Tibial nerve (tissue), 4 donors: ENCODE data around the gene VAT1L. TPM values are rescaled to one million over a fixed set of nuclear protein-coding genes. Genes with fewer than 3 reads are reported as not detected.

ENCODE experiments used
- DNase-seq, 2 donors: peaks; one replicate each; pipeline ENCODE4 v3.0.0-alpha.2; 2019; ENCODE audit warnings: low spot score in 2 of 2
- H3K27ac ChIP-seq, 4 donors: fragments of 200-600 bp; sonication (generic) in 3 of 4; one replicate each; pipeline ENCODE4 v1.5.1; 2017 to 2019; ENCODE audit warnings: mild to moderate bottlenecking in 1 of 4
- H3K27me3 ChIP-seq, 2 donors: fragments of 200-600 bp; sonication (generic) in 1 of 2; one replicate each; pipeline versions ENCODE4 v1.5.1 to v1.6.0; 2017 to 2019
- H3K36me3 ChIP-seq, 3 donors: fragments of 200-600 bp; sonication (generic); one replicate each; pipeline ENCODE4 v1.5.1; 2018 to 2019
- H3K4me1 ChIP-seq, 4 donors: fragments of 200-600 bp; sonication (generic) in 3 of 4; one replicate each; pipeline ENCODE4 v1.5.1; 2017 to 2019
- H3K4me3 ChIP-seq, 4 donors: fragments of 200-600 bp; sonication (generic) in 3 of 4; one replicate each; pipeline ENCODE4 v1.5.1; 2017 to 2019; ENCODE audit warnings: mild to moderate bottlenecking in 1 of 4, moderate library complexity in 1 of 4
- H3K9me3 ChIP-seq, 4 donors: fragments of 200-600 bp; sonication (generic) in 3 of 4; one replicate each; pipeline ENCODE4 v1.5.1; 2017 to 2019
- CTCF ChIP-seq, 5 experiments: fragments of 200-600 bp in 3 of 5; fragments of 450-650 bp in 2 of 5; sonication (generic) in 3 of 5; IDR thresholded peaks; one replicate each; pipeline ENCODE4 v1.5.1; 2016 to 2019; ENCODE audit warnings: antibody characterized with exemption in 5 of 5, mild to moderate bottlenecking in 3 of 5, moderate library complexity in 2 of 5
- EP300 ChIP-seq, 2 donors: sonication (generic); formaldehyde crosslinking; IDR thresholded peaks; one replicate each; pipeline ENCODE4 v1.6.1; 2017; ENCODE audit warnings: antibody characterized with exemption in 2 of 2, mild to moderate bottlenecking in 1 of 2
- POLR2A ChIP-seq, 2 donors: fragments of 450-650 bp; IDR thresholded peaks; one replicate each; pipeline ENCODE4 v1.6.1; 2017; ENCODE audit warnings: antibody characterized with exemption in 2 of 2, mild to moderate bottlenecking in 2 of 2, moderate library complexity in 2 of 2
- WGBS, 2 donors: methylation state at CpG; one replicate each; pipeline ENCODE4 v1.1.5; 2018; 5-methylcytosine and 5-hydroxymethylcytosine counted together
- total RNA-seq, 4 donors: library from RNA; depleted of rRNA; stranded (reverse); fragments of >200 nt; gene quantifications; one replicate each; pipeline ENCODE4 v1.1.0, GENCODE V29; 2016

The VAT1L gene
- total RNA-seq, 4 donors from 2014 or later, result 7.2 to 21.6 (median 19.5) TPM

DNA sequence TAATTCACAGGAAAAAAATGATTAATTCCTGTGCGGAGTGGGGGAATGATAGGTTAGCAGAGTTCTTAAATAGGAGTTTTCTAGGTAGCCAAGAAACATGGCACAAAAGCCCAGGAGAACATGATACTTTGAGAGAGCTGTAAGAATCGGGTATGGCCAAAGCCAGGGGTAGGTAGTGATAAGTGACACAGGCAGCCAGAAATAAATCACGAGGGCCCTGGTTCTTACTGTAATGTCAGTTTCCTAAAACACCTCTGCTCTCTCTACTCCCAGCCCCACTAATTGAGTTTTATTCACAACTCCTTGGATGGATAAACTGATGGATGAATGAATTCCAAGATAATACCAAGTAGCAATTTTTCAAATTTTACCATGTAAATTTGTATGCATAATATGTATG lies 54.1 kb downstream of the VAT1L start:
- no peak for TF ChIP-seq EP300 (IDR thresholded peaks at IDR 0.05)
- 90 to 92% methylated on average over 3 of the region's 3 CpGs for WGBS, 2 donors
- H3K4me3 ChIP-seq, result no peak overlapping the region
- no peaks in the 10 kb centered on the region for H3K9me3 ChIP-seq
- H3K27me3 ChIP-seq, result no peaks in the 10 kb centered on the region
- no peaks in the 10 kb centered on the region for H3K36me3 ChIP-seq
- H3K27ac ChIP-seq, result no peak overlapping the region
- H3K4me1 ChIP-seq, result no peaks in the 10 kb centered on the region
- DNase-seq, result no peak

DNA sequence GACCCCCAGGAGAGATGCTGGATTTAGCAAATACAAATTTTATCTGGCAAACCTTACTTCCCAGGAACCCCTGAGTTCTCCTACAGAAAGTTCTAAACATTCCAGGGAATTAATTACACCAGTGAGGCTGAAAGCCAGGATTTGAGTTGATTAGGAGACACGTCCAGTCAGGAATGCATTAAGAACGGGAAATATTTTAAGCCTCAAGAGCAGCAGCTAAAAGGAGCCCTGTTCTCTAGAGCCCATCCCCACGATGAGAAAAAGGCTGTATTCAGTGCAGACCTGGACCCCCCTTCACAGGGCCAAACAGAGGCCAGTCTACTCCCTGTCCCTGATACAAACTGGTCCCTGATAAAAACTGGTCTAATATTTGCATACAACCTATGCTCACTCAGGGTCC lies 55.0 kb downstream of the VAT1L start:
- H3K27me3 ChIP-seq, result no peaks in the 10 kb centered on the region
- WGBS, 2 donors, result 10 to 46% methylated on average over 3 of the region's 3 CpGs
- TF ChIP-seq POLR2A (IDR thresholded peaks at IDR 0.05), result no peak
- TF ChIP-seq CTCF (IDR thresholded peaks at IDR 0.05), result no peak
- no peak for TF ChIP-seq EP300 (IDR thresholded peaks at IDR 0.05)
- H3K4me1 ChIP-seq, result no peaks in the 10 kb centered on the region
- no peak overlapping the region for H3K4me3 ChIP-seq
- H3K36me3 ChIP-seq, result no peaks in the 10 kb centered on the region
- H3K27ac ChIP-seq, result no peak overlapping the region
- no peak for DNase-seq
- no peaks in the 10 kb centered on the region for H3K9me3 ChIP-seq

- DNase-seq, result no peak
- WGBS, 2 donors, result 73 to 84% methylated on average over 4 of the region's 4 CpGs
Observed at GRCh38 chr16:77844801-77845200, 56.4 kb downstream of the VAT1L start.

DNA sequence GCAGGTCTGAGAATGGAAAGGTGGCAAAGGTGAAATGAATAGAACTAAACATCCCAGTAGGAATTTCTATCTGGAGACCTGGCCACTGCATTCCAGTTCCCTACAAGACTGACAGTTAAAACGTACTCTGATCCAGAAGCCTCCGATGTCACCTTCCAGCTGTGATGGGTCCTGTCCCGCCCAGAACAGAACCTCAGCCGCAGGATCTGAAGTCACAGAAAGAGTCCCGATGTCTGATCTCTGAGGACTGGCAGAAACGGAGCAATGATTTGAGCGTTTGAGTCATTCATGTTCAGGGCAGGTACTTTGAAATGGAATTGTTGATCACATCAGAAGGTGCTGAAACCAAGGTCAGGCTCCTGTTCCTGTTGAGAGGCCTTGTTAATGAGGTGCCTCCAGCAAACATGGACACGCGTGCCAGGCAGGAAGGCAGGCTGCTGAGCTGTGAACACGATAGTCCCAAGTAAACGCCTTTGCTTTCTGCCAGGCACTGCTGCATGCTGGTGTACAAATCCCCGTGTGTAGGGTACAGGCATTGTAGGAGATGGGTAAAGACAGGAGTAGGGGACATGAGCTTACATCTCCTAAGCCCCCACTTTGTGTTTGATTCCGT lies 61.4 kb downstream of the VAT1L start:
- H3K4me3 ChIP-seq, result no peak overlapping the region
- 86 to 89% methylated on average over 13 of the region's 13 CpGs for WGBS, 2 donors
- no peaks in the 10 kb centered on the region for H3K36me3 ChIP-seq
- no peak for DNase-seq
- TF ChIP-seq EP300 (IDR thresholded peaks at IDR 0.05) (no peak), POLR2A (IDR thresholded peaks at IDR 0.05) (no peak), CTCF (IDR thresholded peaks at IDR 0.05) (no peak)
- H3K27me3 ChIP-seq, result no peaks in the 10 kb centered on the region
- H3K27ac ChIP-seq, result no peak overlapping the region
- H3K9me3 ChIP-seq, result no peaks in the 10 kb centered on the region
- no peaks in the 10 kb centered on the region for H3K4me1 ChIP-seq

More at GRCh38 chr16:77844801-77845200, 56.4 kb downstream of the VAT1L start:
- no peaks in the 10 kb centered on the region for H3K4me1 ChIP-seq
- no peaks in the 10 kb centered on the region for H3K9me3 ChIP-seq
- H3K4me3 ChIP-seq, result no peak overlapping the region
- no peak for TF ChIP-seq POLR2A (IDR thresholded peaks at IDR 0.05)
- TF ChIP-seq EP300 (IDR thresholded peaks at IDR 0.05), result no peak
- no peak for TF ChIP-seq CTCF (IDR thresholded peaks at IDR 0.05)
- no peaks in the 10 kb centered on the region for H3K36me3 ChIP-seq
- H3K27ac ChIP-seq, result no peak overlapping the region
- H3K27me3 ChIP-seq, result no peaks in the 10 kb centered on the region

DNA sequence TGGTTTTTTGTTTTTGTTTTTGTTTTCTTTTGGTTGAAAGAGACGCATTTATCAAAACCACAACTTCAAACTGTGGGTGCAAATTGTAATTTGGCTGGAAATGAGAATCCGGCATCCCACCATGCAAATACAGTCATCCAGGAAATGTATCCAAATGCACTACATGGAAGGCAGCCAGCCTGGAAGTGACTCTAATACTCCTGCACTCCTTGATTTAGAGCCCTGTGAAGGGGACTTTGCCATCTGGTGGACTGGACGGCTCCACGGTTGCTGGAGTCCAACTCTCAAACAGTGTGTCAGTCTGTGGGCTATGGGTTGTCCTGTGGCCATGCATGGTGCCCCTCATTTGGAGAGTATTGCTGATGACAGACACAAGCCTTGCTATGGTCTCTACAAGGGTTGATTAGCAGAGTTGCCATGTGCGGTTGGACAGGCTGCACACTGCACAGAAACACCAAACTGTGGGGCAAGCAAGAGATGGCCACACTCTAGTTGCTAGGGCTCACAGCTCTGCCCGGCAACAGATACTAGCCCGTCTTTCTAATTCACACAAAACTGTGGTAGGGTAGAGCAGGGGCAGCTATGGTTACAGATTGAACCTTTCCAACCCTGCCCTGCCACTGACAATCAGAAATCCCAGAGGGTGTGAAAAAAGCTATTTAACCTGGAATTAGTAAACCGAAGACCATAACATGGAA lies 62.4 kb downstream of the VAT1L start:
- H3K36me3 ChIP-seq, result no peaks in the 10 kb centered on the region
- H3K9me3 ChIP-seq, result no peaks in the 10 kb centered on the region
- no peak for TF ChIP-seq POLR2A (IDR thresholded peaks at IDR 0.05)
- no peak for TF ChIP-seq EP300 (IDR thresholded peaks at IDR 0.05)
- no peak for TF ChIP-seq CTCF (IDR thresholded peaks at IDR 0.05)
- H3K4me3 ChIP-seq, result no peak overlapping the region
- no peaks in the 10 kb centered on the region for H3K27me3 ChIP-seq
- H3K4me1 ChIP-seq, result no peaks in the 10 kb centered on the region
- H3K27ac ChIP-seq, result no peak overlapping the region
- no peak for DNase-seq
- 82 to 87% methylated on average over 8 of the region's 8 CpGs for WGBS, 2 donors
